Measurements from ENCODE around the gene TSN. TPM values are rescaled to one million over a fixed set of nuclear protein-coding genes. Genes with fewer than 3 reads are reported as not detected.
"Not testable (repeated sequence)": the region's sequence is repeated elsewhere in the genome, so short reads cannot be mapped to it uniquely, and the experiment has no call there.

Gene TSN
- total RNA-seq, 1 donor from 2014 or later = 115 TPM

- no peaks in the 10 kb centered on the region for H3K27me3 Mint-ChIP-seq (ENCODE audit: low read depth)
- H3K9me3 Mint-ChIP-seq = no peaks in the 10 kb centered on the region
- H3K4me3 Mint-ChIP-seq = no peak overlapping the region
- H3K27ac Mint-ChIP-seq (ENCODE audit: unreplicated experiment) = no peak overlapping the region
- peaks cover 22% of the 10 kb centered on the region for H3K4me1 Mint-ChIP-seq
- no peaks in the 10 kb centered on the region for H3K36me3 Mint-ChIP-seq (ENCODE audit: low read depth)
- DNase-seq (ENCODE audit: low read depth, low spot score) = no peak
- TF ChIP-seq, protein P1, sequence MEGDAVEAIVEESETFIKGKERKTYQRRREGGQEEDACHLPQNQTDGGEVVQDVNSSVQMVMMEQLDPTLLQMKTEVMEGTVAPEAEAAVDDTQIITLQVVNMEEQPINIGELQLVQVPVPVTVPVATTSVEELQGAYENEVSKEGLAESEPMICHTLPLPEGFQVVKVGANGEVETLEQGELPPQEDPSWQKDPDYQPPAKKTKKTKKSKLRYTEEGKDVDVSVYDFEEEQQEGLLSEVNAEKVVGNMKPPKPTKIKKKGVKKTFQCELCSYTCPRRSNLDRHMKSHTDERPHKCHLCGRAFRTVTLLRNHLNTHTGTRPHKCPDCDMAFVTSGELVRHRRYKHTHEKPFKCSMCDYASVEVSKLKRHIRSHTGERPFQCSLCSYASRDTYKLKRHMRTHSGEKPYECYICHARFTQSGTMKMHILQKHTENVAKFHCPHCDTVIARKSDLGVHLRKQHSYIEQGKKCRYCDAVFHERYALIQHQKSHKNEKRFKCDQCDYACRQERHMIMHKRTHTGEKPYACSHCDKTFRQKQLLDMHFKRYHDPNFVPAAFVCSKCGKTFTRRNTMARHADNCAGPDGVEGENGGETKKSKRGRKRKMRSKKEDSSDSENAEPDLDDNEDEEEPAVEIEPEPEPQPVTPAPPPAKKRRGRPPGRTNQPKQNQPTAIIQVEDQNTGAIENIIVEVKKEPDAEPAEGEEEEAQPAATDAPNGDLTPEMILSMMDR (conservative IDR thresholded peaks at IDR 0.05) = no peak
Measured at GRCh38 chr2:121710470-121711170, 44.8 kb upstream of the TSN start.

DNA sequence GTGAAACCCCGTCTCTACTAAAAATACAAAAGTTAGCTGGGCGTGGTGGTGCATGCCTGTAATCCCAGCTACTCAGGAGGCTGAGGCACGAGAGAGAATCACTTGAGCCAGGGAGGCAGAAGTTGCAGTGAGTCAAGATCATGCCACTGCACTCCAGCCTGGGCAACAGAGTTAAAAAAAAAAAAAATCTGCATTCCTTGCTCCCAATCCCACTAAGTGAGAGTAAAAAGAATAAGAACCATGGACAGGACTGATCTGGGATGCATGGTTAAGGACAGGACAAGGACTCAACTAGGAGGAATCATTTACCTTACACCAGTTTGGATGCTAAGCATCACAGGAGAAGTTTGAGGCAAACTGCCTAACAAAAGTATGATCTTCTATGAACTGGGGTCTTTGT is 44.0 kb upstream of the TSN start:
- not testable (repeated sequence) for DNase-seq (ENCODE audit: low read depth, low spot score); H3K9me3 Mint-ChIP-seq; H3K27ac Mint-ChIP-seq (ENCODE audit: unreplicated experiment); H3K36me3 Mint-ChIP-seq (ENCODE audit: low read depth); H3K4me3 Mint-ChIP-seq; H3K27me3 Mint-ChIP-seq (ENCODE audit: low read depth)
- H3K4me1 Mint-ChIP-seq = peaks cover 22% of the 10 kb centered on the region

GRCh38 chr2:121716126-121716525 is 39.3 kb upstream of the TSN start:
- TF ChIP-seq, protein P1 (conservative IDR thresholded peaks at IDR 0.05) = no peak
- H3K4me1 Mint-ChIP-seq = no peaks in the 10 kb centered on the region
- no peaks in the 10 kb centered on the region for H3K27me3 Mint-ChIP-seq (ENCODE audit: low read depth)
- no peaks in the 10 kb centered on the region for H3K9me3 Mint-ChIP-seq
- no peak for DNase-seq (ENCODE audit: low read depth, low spot score)
- H3K4me3 Mint-ChIP-seq = no peak overlapping the region
- H3K36me3 Mint-ChIP-seq (ENCODE audit: low read depth) = no peaks in the 10 kb centered on the region
- no peak overlapping the region for H3K27ac Mint-ChIP-seq (ENCODE audit: unreplicated experiment)

- Mint-ChIP-seq H3K4me3 (no peak overlapping the region), H3K4me1 (no peaks in the 10 kb centered on the region), H3K36me3 (ENCODE audit: low read depth) (no peaks in the 10 kb centered on the region), H3K27me3 (ENCODE audit: low read depth) (no peaks in the 10 kb centered on the region), H3K27ac (ENCODE audit: unreplicated experiment) (no peak overlapping the region), H3K9me3 (no peaks in the 10 kb centered on the region)
- no peak for DNase-seq (ENCODE audit: low read depth, low spot score)
- TF ChIP-seq, protein P1 (conservative IDR thresholded peaks at IDR 0.05) = no peak
Measured at GRCh38 chr2:121717529-121717928, 37.9 kb upstream of the TSN start.

DNA sequence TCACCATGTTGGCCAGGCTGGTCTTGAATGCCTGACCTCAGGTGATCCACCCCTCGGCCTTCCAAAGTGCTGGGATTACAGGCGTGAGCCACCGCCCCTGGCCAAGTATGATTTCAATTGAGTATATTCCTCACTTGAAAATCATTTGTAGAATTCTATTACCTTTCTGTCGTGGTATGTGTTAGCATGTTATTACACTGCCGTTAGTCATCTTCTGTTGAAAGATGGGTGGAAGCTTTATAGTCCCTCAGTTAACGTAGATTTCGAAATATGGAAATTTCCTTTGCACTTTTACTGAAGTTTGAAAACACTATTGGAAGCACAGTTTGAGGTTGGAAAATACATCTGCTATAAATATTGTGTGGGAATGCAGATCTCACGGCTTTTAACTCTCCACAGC is 33.5 kb upstream of the TSN start:
- H3K4me3 Mint-ChIP-seq = no peak overlapping the region

DNA sequence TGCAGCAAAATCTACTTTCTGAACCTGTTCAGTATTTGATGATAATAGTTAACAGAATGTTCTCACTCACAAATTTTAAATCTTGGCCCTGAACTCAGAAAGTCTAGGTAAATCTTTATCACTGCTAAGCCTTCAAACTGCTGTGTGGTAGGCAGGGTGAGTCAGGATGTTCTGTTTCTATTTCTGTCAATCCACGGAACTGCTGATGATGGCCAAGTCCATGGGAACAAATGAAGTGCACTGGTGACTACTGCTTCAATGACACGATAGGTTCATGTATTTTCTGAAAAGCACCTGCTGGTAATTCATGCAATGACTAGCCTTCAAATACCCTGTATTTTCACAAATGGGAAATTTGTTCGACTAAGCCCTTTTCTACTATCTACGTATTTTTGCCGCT is 33.0 kb upstream of the TSN start:
- Mint-ChIP-seq H3K4me3 (no peak overlapping the region), H3K4me1 (no peaks in the 10 kb centered on the region), H3K36me3 (ENCODE audit: low read depth) (peaks cover 8% of the 10 kb centered on the region), H3K9me3 (no peaks in the 10 kb centered on the region), H3K27ac (ENCODE audit: unreplicated experiment) (no peak overlapping the region), H3K27me3 (ENCODE audit: low read depth) (no peaks in the 10 kb centered on the region)
- TF ChIP-seq, protein P1 (conservative IDR thresholded peaks at IDR 0.05) = no peak
- no peak for DNase-seq (ENCODE audit: low read depth, low spot score)

More for the DNA sequence above, 33.5 kb upstream of the TSN start:
- H3K9me3 Mint-ChIP-seq = no peaks in the 10 kb centered on the region
- H3K27ac Mint-ChIP-seq (ENCODE audit: unreplicated experiment) = no peak overlapping the region
- no peak for DNase-seq (ENCODE audit: low read depth, low spot score)
- no peaks in the 10 kb centered on the region for H3K4me1 Mint-ChIP-seq
- peaks cover 5% of the 10 kb centered on the region for H3K36me3 Mint-ChIP-seq (ENCODE audit: low read depth)
- TF ChIP-seq, protein P1 (conservative IDR thresholded peaks at IDR 0.05) = no peak
- H3K27me3 Mint-ChIP-seq (ENCODE audit: low read depth) = no peaks in the 10 kb centered on the region

Data from neural crest cell (in vitro differentiated cells).